A549 (cell line): Measurements from ENCODE around the gene TBC1D20.

ENCODE experiments used
- EHMT2 ChIP-seq: fragments of 200-600 bp; sonication (generic); IDR thresholded peaks from 2 replicates; pipeline ENCODE4 v1.6.1; 2016; ENCODE audit warnings: antibody characterized with exemption, low read depth, mild to moderate bottlenecking, moderate library complexity
- JUNB ChIP-seq: fragments of >200 bp; sonication (Bioruptor Twin); formaldehyde crosslinking; IDR thresholded peaks from 2 replicates; pipeline ENCODE4 v1.6.1; 2016
- MAFK ChIP-seq: fragments of 450-650 bp; IDR thresholded peaks from 2 replicates; pipeline ENCODE4 v1.6.1; 2014; ENCODE audit not compliant: partially characterized antibody
- MYC ChIP-seq: IDR thresholded peaks from 2 replicates; pipeline ENCODE4 v1.6.1; 2012; ENCODE audit warnings: mild to moderate bottlenecking, inconsistent platforms, low read length, improper control_type of control experiment, borderline replicate concordance
- NR3C1 ChIP-seq: fragments of >200 bp; sonication (Bioruptor Twin); formaldehyde crosslinking; IDR thresholded peaks from 3 replicates; pipeline ENCODE4 v1.6.1; 2017
- POLR2A ChIP-seq: IDR thresholded peaks from 2 replicates; pipeline ENCODE4 v1.6.1; 2012; ENCODE audit warnings: mild to moderate bottlenecking, low read length
- RARB ChIP-seq: fragments of 250-450 bp; sonication (Bioruptor Pico); IDR thresholded peaks from 2 replicates; pipeline ENCODE4 v1.8.0; 2021; ENCODE audit warnings: mild to moderate bottlenecking, moderate library complexity
- SMC3 ChIP-seq: fragments of >200 bp; sonication (Bioruptor Twin); formaldehyde crosslinking; IDR thresholded peaks from 3 replicates; pipeline ENCODE4 v1.6.1; 2018; ENCODE audit warnings: inconsistent platforms
- TF ChIP-seq, protein P1 (sequence below): fragments of >200 bp; sonication (Bioruptor Twin); formaldehyde crosslinking; IDR thresholded peaks from 3 replicates; pipeline ENCODE4 v1.5.1; 2016

DNA sequence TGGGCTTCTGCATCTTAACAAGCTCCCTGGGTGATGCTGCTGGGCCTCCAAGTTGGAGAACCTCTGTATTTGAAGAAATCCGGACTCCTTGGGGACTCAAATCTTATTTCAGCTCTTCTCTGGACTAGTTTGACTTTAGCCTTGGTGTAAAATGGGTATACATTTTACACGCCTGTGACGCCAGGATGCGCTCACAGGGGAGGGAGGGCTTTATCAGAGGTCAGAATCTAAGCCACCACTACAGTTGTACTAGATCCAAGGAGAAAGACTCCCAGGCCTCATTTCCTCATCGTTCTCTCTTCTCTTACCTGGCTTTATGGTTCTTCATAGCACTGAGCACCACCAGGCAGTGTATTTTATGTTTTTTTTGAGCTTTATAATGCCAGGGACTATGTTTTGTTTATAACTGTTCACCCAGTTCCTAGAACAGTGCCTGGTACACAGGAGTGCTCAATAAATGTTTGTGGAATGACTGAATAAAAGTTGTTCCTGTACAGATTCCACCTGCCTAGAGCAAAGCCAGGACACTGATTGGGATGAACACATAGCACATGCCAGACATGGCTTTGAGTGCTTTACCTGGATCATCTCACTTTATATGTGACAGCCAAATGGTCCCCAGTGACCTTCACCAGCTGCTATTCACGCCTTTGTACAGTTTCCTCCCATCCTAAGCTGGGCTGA lies 59.3 kb downstream of the TBC1D20 start:
- no peak for TF ChIP-seq SMC3
- TF ChIP-seq POLR2A = no peak
- TF ChIP-seq, protein P1, sequence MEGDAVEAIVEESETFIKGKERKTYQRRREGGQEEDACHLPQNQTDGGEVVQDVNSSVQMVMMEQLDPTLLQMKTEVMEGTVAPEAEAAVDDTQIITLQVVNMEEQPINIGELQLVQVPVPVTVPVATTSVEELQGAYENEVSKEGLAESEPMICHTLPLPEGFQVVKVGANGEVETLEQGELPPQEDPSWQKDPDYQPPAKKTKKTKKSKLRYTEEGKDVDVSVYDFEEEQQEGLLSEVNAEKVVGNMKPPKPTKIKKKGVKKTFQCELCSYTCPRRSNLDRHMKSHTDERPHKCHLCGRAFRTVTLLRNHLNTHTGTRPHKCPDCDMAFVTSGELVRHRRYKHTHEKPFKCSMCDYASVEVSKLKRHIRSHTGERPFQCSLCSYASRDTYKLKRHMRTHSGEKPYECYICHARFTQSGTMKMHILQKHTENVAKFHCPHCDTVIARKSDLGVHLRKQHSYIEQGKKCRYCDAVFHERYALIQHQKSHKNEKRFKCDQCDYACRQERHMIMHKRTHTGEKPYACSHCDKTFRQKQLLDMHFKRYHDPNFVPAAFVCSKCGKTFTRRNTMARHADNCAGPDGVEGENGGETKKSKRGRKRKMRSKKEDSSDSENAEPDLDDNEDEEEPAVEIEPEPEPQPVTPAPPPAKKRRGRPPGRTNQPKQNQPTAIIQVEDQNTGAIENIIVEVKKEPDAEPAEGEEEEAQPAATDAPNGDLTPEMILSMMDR = no peak
- TF ChIP-seq EHMT2 = no peak
- no peak for TF ChIP-seq NR3C1
- TF ChIP-seq MYC = no peak
- TF ChIP-seq JUNB = no peak; the same call in 1 of the 2 replicates
- TF ChIP-seq RARB (CRISPR knock-in tag) = no peak
- TF ChIP-seq MAFK = no peak
